HG03108 (cell line): ENCODE data around the gene USP1.
A peak's percentile ranks its signal among the peaks of the same experiment; 100 is the strongest.

ENCODE experiments used
- ATAC-seq: cut with Tn5 transposase; IDR thresholded peaks from one replicate; pipeline ENCODE4 v1.9.1; 2021; ENCODE audit warnings: moderate library complexity; ENCODE audit not compliant: unreplicated experiment

Gene USP1, protein sequence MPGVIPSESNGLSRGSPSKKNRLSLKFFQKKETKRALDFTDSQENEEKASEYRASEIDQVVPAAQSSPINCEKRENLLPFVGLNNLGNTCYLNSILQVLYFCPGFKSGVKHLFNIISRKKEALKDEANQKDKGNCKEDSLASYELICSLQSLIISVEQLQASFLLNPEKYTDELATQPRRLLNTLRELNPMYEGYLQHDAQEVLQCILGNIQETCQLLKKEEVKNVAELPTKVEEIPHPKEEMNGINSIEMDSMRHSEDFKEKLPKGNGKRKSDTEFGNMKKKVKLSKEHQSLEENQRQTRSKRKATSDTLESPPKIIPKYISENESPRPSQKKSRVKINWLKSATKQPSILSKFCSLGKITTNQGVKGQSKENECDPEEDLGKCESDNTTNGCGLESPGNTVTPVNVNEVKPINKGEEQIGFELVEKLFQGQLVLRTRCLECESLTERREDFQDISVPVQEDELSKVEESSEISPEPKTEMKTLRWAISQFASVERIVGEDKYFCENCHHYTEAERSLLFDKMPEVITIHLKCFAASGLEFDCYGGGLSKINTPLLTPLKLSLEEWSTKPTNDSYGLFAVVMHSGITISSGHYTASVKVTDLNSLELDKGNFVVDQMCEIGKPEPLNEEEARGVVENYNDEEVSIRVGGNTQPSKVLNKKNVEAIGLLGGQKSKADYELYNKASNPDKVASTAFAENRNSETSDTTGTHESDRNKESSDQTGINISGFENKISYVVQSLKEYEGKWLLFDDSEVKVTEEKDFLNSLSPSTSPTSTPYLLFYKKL

GRCh38 chr1:62436466-62437272 is at the start of gene USP1:
Gene USP1, plus strand, starts transcription at chr1:62437049. Its CDS starts 2,819 bp downstream, at chr1:62439868.
- peak; percentile 75 for ATAC-seq

DNA sequence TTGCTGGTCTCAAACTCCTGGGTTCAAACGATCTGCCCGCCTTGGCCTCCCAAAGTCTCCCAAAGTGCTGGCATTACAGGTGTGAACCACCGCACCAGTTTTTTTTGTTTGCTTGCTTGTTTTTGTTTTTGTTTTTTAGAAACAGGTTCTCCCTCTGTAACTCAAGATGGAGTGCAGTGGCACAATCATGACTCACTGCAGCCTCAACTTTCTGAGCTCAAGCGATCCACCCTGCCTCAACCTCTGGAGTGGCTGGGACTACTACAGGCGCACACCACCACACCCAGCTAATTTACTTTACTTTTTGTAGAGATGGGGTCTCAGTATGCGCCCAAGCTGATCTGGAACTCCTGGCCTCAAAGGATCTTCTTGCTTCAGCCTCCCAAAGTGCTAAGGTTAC is 47.3 kb upstream of the USP1 start:
- ATAC-seq, result no peak

DNA sequence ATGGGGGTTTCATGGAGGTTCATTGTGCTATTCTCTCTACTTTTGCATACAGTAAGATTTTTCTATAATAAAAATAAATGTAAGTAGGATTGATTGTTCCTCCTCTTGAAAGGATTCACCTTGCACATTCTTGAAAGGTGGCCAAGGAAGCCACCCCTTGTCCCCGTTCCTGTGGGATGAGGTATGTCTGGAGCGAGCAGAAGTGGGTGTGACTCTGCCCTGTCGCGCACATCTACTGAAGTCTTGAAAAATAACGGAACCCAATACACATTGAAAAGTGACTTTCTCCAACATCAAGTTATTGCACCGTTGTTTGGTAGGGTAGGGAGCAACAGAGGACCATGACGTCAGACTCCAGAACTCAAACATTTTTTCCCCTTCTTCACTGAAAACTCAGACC is 46.8 kb upstream of the USP1 start:
- no peak for ATAC-seq

GRCh38 chr1:62391369-62391971 is 45.4 kb upstream of the USP1 start:
- no peak for ATAC-seq

DNA sequence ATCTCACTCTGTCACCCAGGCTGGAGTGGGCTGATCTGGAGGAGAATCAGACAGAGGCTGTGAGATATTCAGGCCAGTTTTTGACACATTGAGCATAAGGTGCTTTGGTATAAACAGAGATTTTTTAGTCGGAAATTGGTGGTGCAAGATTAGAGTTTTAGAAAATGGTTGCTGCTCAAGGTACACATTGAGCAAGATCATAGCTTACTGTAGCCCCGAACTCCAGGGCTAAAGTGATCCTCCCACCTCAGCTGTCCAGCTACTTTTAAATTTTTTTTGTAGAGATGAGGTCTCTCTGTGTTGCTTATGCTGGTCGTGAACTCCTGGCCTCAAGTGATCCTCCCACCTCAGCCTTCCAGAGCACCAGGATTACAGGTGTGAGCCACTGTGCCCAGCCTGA is 43.9 kb upstream of the USP1 start:
- ATAC-seq, result no peak

GRCh38 chr1:62394646-62395045 is 42.2 kb upstream of the USP1 start:
- ATAC-seq, result no peak

- ATAC-seq, result no peak
These were observed 41.6 kb upstream of the USP1 start for GRCh38 chr1:62395291-62395690.

DNA sequence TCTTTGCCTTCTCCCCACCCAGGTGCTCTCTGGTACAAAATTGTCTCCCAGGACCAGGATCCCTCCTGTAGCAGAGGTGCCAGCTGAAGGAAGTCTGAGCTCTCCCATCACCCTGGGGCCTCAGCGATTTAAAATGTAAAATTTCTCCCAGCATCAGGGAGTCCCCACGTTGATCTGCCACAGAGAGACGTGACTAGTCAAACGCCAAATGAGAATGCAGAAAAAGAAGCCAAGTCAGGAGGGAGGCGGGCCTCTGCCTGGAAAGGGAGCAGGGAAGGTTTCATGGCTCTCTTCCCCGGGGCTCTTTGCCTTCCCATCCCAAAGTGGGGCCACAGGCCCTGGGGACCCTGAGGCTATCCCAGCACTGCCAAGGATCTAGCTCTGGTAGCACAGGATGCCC is 40.0 kb upstream of the USP1 start:
- ATAC-seq, result no peak

GRCh38 chr1:62397301-62397700 is 39.5 kb upstream of the USP1 start:
- ATAC-seq, result no peak

DNA sequence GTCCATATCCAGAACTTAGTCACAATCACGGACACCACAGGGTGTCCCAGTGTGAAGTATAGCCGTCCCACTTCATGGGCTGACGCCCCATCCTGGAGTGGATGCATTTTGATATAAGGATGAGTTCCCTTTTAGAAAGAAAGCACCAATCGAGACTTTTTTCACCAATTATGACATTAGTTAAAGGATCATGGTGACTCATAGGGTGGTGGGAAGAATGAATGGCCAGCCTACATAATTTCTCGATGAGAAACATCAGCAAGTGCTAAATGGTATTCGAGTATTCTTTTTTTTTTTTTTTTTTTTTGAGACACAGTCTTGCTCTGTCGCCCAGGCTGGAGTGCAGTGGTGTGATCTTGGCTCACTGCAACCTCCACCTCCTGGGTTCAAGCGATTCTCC is 38.5 kb upstream of the USP1 start:
- no peak for ATAC-seq

DNA sequence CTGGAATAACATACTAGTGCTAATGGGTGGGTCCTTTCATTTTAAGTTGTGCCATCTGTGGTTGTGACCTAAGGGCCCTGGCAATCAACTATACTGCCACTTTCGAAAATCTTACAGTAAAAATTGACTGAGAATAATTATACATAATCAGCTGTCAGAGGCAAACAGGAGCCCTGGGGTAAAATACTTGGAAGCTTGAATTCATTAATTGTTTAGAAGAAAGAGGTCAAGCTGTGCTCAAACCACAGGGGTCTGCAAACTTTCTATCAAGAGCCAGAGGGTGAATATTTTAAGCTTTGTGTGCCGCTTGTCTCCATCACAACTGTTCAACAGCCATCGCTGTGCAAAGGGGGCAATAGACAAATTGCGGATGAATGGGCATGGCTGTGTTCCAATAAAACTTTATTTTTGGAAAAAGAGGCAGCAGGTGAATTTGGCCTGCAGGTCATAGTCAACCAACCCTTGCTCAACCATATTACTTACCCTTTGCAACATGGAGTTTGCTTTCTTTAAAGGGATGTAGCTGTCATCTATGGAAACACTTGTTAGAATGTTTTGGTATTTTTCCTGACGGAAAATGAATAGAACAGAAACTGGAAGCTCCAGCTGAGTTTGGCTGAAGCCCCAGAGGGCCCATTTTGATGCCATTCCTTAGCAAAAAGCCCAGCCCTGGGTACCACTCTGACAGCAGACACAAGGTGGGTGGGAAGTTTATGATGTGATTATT is 35.7 kb upstream of the USP1 start:
- ATAC-seq, result no peak

DNA sequence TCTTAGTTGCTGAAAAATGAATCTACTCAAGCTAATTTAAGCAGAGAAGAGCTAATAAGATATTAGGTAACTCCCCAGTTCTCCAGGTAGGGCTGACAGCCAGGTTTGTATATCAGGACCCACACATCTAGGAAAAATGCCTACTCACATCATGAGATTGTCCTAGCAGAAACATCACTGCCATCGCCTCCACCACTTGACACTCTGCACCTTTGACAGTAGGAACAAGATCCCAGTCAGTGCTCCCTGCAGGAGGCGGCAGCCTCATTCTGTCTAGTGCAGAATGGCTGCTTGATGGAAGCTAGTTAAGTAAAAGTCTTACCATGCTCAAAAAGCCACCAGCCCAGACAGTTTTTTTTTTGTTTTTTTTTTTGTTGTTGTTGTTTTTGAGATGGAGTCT is 31.6 kb upstream of the USP1 start:
- no peak for ATAC-seq

GRCh38 chr1:62406576-62406975 is 30.3 kb upstream of the USP1 start:
- ATAC-seq, result no peak

GRCh38 chr1:62407398-62408009 is 29.3 kb upstream of the USP1 start:
- no peak for ATAC-seq

DNA sequence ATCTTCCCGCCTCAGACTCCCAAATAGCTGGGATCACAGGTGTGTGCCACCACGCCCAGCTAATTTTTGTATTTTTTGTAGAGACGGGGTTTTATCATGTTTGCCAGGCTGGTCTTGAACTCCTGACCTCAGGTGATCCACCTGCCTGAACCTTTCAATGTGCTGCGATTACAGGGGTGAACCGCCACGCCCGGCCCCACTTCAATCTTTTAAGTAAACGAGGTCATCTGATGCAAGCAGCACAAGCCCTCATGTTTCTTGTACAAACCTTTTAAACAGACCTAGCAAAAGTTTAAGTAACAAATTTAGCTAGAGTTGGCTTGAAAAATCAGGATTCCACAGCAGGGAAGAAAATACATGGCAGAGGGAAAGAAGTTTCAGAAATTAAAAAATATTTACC is 21.2 kb upstream of the USP1 start:
- no peak for ATAC-seq

DNA sequence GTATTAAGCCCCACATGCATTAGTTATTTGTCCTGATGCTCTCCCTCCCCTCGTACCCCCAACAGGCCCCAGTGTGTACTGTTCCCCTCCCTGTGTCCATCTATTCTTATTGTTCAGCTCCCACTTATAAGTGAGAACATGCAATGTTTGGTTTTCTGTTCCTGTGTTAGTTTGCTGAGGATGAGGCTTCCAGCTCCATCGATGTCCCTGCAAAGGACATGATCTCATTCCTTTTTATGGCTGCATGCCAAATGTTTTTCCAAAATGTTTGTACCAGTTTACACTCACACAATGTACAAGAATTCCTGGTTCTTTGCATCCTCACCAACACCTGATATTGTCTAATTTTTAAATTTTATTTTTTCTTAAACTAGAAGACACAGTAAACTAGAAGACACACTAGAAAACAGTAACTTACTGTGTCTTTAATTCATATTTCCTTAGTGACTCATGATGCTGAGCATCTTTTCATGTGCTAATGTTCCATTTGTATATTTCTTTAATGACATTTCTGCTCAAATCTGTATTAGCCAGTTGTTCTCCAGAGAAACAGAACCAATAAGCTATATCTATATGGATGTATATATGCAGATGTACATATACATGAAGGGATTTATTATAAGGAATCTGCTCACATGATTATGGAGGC is 19.4 kb upstream of the USP1 start:
- ATAC-seq, result no peak

DNA sequence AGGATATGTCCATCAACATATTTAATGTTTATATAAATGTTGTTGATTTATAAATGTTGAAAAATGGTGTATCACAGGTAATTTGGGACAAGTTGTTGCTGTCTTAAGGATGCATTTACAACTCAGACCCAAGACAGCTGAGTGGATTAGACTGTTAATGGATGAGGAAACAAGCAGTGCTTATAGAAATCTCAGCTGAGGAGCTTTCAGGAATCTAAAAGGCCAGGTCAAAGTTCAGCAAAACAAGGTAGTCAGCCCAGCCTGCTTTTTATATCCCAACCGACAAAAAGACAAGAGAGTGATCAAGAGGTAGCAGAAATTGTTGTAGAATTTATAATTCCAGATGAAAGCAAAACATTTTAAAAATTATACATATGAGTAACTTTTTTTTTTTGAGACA is 16.6 kb upstream of the USP1 start:
- no peak for ATAC-seq

- ATAC-seq, result no peak
These were observed 13.1 kb upstream of the USP1 start for GRCh38 chr1:62423580-62424242.

DNA sequence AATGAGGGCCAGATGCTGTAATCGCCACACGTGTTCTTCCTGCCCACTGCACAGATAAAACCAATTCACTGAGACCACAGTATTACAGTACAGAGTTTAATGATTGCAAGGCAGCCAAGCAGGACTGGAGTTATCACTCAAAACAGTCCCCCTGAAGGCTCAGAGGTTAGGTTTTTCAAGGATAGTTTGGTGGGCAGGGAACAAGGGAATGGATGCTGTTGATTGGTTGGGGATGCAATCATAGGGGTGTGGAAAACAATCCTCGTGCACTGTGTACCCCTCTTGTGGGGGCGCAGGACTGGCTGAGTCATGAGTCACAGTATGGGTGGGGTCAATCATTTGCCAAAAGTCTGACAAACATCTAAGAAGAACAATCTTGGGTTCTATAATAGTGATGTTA is 12.4 kb upstream of the USP1 start:
- no peak for ATAC-seq
